Mesodermal cell (in vitro differentiated cells): Measurements from ENCODE around the gene SBNO2.

ENCODE experiments used
- H3K27ac ChIP-seq: 2 replicates; pipeline ENCODE4 v1.7.0; 2013; ENCODE audit warnings: mild to moderate bottlenecking, low read depth, low read length, moderate library complexity; ENCODE audit not compliant: severe bottlenecking
- H3K36me3 ChIP-seq: 2 replicates; pipeline ENCODE4 v1.7.1; 2013; ENCODE audit warnings: mild to moderate bottlenecking, low read length, moderate library complexity; ENCODE audit not compliant: control insufficient read depth, insufficient read depth
- H3K4me1 ChIP-seq: one replicate; pipeline ENCODE4 v1.7.1; 2013; ENCODE audit warnings: mild to moderate bottlenecking, low read length; ENCODE audit not compliant: insufficient read depth, control insufficient read depth, poor library complexity, severe bottlenecking
- H3K4me3 ChIP-seq: 2 replicates; pipeline ENCODE4 v1.7.0; 2013; ENCODE audit warnings: low read length, control low read depth, mild to moderate bottlenecking; ENCODE audit not compliant: insufficient read depth, poor library complexity, severe bottlenecking; ENCODE audit errors: extremely low read depth
- H3K9me3 ChIP-seq: 2 replicates; pipeline ENCODE4 v1.7.1; 2013; ENCODE audit warnings: mild to moderate bottlenecking, low read length, moderate library complexity; ENCODE audit not compliant: control insufficient read depth
- WGBS, 2 experiments: methylation state at CpG; one replicate each; pipeline ENCODE4 v1.1.5; 2013; ENCODE audit warnings: missing lambda C conversion rate in 2 of 2; ENCODE audit not compliant: insufficient coverage in 2 of 2; 5-methylcytosine and 5-hydroxymethylcytosine counted together

Gene SBNO2

DNA sequence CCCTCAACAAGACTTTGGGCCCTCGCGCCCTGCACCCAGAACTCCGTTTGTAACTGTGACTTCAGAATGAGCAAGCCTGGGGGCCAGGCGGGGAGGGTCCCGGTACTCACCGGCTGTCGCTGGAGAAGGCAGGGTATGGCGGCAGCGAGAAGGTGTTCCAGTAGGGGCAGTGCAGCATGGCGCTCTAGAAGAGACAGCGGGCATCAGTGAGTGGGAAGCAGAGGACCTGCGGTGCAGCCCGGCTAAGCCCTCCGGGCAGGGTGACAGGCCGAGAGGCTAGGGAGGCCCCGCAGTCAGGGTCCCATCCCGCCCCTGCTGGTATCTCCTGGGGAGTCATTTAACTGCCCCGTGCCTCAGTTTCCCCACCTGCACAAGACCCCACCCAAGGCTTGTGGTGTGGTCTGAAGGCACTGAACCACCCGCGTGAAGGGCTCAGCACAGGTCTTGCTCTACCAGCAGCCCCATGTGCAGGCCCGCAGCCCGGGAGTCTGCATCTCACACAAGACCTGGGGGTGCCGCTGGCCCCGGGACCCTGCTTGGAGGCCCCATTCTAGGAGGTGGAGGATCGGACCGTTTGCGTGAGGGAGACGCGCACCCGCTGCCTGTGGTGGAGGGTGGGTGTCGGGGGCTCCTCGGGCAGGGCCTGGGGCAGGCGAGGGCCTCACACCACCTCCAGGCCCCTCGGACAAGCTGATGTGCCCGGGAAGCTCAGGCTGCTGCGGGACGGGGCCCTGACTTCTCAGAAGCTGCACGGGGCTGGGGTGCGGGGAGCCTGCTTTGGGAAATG, 24.6 kb downstream of the SBNO2 start:
- H3K36me3 ChIP-seq = peaks cover 50% of the 10 kb centered on the region
- H3K27ac ChIP-seq = no peak overlapping the region
- H3K4me3 ChIP-seq = no peak overlapping the region
- 95 to 98% methylated on average over 28 to 32 of the region's 39 CpGs for WGBS, 2 experiments
- H3K9me3 ChIP-seq = no peaks in the 10 kb centered on the region
- H3K4me1 ChIP-seq = no peaks in the 10 kb centered on the region

DNA sequence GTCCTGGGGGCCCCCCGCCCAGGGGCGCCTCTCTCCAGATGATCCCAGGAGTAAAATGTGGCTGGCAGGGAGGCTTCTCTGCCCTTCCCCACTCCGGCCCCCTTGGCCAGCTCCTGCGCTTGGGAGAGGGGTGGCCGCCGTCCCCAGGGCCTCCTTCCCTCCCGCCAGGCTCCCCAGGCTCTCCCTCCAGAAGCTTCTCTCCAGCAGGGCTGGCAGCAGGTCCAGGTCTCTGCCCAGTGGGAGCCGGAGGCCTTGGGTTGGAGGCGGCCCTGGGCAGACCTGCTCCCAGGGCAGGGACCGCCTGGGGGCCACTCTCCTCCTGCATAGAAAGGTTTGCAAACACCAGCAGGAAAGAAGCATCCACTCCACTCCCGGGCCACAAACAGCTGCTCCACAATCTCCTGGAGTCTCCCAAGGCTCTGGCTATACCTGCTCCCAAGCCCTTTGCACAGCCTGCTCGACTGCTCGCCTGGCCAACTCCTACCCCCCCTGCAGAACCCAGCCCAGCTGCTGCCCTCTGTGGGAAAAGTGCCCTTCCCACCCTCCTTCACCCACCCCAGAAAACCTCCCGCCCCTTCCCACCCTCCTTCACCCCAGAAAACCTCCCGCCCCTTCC, 26.0 kb downstream of the SBNO2 start:
- Histone ChIP-seq H3K36me3 (peaks cover 64% of the 10 kb centered on the region), H3K27ac (no peak overlapping the region), H3K4me1 (no peaks in the 10 kb centered on the region), H3K4me3 (no peak overlapping the region), H3K9me3 (no peaks in the 10 kb centered on the region)
- WGBS, 2 experiments = 86 to 90% methylated on average over 8 to 9 of the region's 15 CpGs

DNA sequence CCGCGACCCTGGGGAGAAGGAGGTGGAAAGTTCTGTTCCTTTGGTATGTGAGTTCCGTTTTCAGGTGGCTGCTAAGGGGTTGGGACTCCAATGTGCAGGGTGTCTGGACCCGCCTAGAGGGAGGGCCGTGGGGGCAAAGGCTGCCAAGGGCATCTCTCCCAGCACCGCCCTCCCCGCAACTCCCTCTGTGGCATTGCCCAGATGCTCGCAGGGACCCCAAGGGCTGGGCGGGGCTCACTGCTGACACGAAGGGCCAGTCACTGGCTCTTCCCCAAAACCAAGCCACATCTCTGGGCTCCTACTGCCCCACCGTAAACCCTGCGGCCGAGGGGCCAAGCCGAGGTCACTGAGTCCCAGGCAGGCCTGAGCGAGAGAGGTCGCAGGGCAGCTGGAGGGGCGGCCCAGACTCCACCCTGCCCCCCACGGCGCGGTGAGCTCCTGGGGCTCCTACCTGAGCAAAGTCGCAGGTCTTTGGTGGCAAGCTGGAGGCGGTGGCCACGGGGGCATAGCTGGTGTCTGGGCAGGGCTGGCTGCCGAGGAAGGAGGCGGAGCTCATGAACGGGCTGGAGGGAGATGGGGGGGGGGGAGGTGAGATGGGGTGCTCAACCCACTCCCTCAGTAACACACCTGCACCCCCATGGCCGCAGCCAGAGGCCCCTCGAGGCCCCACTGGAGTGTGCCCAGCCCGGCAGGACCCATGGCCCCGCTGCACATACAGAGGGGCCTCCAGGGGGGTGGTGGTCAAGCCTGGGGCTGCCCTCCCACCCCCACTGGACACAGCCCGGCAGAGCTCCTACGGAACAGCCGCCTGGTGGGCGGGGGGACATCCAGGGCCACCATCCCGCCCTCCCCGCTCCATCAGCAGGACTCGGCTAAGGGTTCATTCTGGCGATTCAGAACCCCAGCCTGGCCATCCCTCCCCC, 26.9 kb downstream of the SBNO2 start:
- H3K27ac ChIP-seq = no peak overlapping the region

GRCh38 chr19:1146412-1146699, 27.7 kb downstream of the SBNO2 start:
- Histone ChIP-seq H3K4me3 (no peak overlapping the region), H3K27ac (no peak overlapping the region), H3K36me3 (peaks cover 66% of the 10 kb centered on the region), H3K4me1 (no peaks in the 10 kb centered on the region), H3K9me3 (no peaks in the 10 kb centered on the region)
- 81 to 91% methylated on average over 7 to 12 of the region's 13 CpGs for WGBS, 2 experiments

More for the DNA sequence above, 26.9 kb downstream of the SBNO2 start:
- Histone ChIP-seq H3K4me1 (no peaks in the 10 kb centered on the region), H3K4me3 (no peak overlapping the region), H3K9me3 (no peaks in the 10 kb centered on the region), H3K36me3 (peaks cover 68% of the 10 kb centered on the region)
- 90 to 92% methylated on average over 19 to 31 of the region's 38 CpGs for WGBS, 2 experiments

GRCh38 chr19:1145635-1146411, 28.2 kb downstream of the SBNO2 start:
- Histone ChIP-seq H3K36me3 (peaks cover 64% of the 10 kb centered on the region), H3K9me3 (no peaks in the 10 kb centered on the region), H3K4me3 (no peak overlapping the region), H3K4me1 (no peaks in the 10 kb centered on the region), H3K27ac (no peak overlapping the region)
- WGBS, 2 experiments = 96% methylated on average over 18 to 22 of the region's 26 CpGs

GRCh38 chr19:1144741-1145140, 29.3 kb downstream of the SBNO2 start:
- WGBS, 2 experiments = 94 to 95% methylated on average over 1 of the region's 1 CpG

GRCh38 chr19:1143828-1144399, 30.2 kb downstream of the SBNO2 start:
- WGBS, 2 experiments = 94 to 97% methylated on average over 28 to 29 of the region's 33 CpGs
- H3K9me3 ChIP-seq = no peaks in the 10 kb centered on the region
- no peak overlapping the region for H3K4me3 ChIP-seq
- no peak overlapping the region for H3K27ac ChIP-seq
- H3K4me1 ChIP-seq = no peaks in the 10 kb centered on the region
- peaks cover 51% of the 10 kb centered on the region for H3K36me3 ChIP-seq

More at GRCh38 chr19:1144741-1145140, 29.3 kb downstream of the SBNO2 start:
- Histone ChIP-seq H3K4me1 (no peaks in the 10 kb centered on the region), H3K36me3 (peaks cover 55% of the 10 kb centered on the region), H3K4me3 (no peak overlapping the region), H3K27ac (no peak overlapping the region), H3K9me3 (no peaks in the 10 kb centered on the region)

DNA sequence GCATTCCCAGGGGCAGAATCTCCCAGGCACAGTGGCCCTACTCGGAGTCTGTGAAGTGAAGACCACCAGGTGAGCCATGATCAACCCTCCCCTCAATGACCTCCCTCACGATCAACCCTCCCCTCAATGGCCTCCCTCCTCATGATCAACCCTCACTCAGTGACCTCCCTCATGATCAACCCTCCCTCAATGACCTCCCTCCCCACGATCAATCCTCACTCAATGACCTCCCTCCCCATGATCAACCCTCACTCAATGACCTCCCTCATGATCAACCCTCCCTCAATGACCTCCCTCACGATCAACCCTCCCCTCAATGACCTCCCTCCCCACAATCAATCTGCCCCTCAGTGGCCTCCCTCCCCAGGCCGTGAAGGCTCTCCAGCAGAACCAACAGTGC, 32.1 kb downstream of the SBNO2 start:
- Histone ChIP-seq H3K36me3 (peaks cover 42% of the 10 kb centered on the region), H3K9me3 (no peaks in the 10 kb centered on the region), H3K27ac (no peak overlapping the region), H3K4me1 (no peaks in the 10 kb centered on the region), H3K4me3 (no peak overlapping the region)
- 84 to 86% methylated on average over 5 of the region's 5 CpGs for WGBS, 2 experiments

GRCh38 chr19:1140272-1141027, 33.6 kb downstream of the SBNO2 start:
- 95 to 97% methylated on average over 18 to 27 of the region's 39 CpGs for WGBS, 2 experiments
- Histone ChIP-seq H3K4me1 (no peaks in the 10 kb centered on the region), H3K36me3 (peaks cover 42% of the 10 kb centered on the region)

More at GRCh38 chr19:1140272-1141027, 33.6 kb downstream of the SBNO2 start:
- H3K4me3 ChIP-seq = no peak overlapping the region
- no peaks in the 10 kb centered on the region for H3K9me3 ChIP-seq
- H3K27ac ChIP-seq = no peak overlapping the region
